AG09319 (cell line): Measurements from ENCODE around the gene SLK.

Experiments used
- DNase-seq: peaks from one replicate; pipeline ENCODE4 v3.0.0-alpha.2; 2010; ENCODE audit warnings: low read depth; ENCODE audit errors: extremely low read depth
- TF ChIP-seq, protein P1 (sequence below): IDR thresholded peaks from 2 replicates; pipeline ENCODE4 v1.5.1; 2011; ENCODE audit warnings: low read depth, mild to moderate bottlenecking, inconsistent platforms, low read length, moderate library complexity

SLK gene

DNA sequence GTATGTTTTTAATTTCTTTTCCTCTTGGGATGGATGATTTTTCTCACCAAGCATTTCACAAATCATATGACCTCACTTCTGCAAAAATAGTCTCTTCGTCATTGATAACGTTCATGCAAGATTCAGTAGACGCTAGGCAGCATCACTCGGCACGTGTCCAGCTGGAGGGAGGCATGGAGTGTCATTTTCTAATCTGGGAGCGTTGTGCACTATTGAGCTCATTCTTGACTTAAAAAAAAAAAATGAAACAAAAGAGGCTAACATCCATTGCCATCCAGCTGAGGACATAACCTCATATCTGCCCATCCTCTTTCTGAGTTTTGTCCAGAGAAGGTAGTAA lies 62.6 kb downstream of the SLK start:
- TF ChIP-seq, protein P1, sequence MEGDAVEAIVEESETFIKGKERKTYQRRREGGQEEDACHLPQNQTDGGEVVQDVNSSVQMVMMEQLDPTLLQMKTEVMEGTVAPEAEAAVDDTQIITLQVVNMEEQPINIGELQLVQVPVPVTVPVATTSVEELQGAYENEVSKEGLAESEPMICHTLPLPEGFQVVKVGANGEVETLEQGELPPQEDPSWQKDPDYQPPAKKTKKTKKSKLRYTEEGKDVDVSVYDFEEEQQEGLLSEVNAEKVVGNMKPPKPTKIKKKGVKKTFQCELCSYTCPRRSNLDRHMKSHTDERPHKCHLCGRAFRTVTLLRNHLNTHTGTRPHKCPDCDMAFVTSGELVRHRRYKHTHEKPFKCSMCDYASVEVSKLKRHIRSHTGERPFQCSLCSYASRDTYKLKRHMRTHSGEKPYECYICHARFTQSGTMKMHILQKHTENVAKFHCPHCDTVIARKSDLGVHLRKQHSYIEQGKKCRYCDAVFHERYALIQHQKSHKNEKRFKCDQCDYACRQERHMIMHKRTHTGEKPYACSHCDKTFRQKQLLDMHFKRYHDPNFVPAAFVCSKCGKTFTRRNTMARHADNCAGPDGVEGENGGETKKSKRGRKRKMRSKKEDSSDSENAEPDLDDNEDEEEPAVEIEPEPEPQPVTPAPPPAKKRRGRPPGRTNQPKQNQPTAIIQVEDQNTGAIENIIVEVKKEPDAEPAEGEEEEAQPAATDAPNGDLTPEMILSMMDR, result no peak
- DNase-seq, result no peak

DNA sequence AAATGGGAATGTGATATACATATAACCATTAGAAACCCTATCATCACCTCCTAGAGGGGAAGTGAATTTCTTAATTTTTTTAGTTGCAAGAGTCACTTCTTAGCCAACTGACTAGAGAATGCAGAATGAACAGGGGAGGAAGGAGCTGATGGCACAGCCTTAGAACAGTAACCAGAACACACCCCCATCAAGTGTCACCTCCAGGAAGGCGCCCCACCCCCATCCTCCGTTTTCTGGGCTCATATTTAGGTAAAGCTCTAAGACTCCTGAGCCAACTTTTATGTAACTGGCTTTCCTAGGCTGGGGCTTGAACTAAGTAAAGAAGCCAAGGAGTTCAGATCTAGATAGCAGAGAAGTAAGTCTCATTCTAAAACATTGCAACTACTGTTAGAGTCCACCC lies 64.7 kb downstream of the SLK start:
- TF ChIP-seq, protein P1, result no peak
- DNase-seq, result no peak

DNA sequence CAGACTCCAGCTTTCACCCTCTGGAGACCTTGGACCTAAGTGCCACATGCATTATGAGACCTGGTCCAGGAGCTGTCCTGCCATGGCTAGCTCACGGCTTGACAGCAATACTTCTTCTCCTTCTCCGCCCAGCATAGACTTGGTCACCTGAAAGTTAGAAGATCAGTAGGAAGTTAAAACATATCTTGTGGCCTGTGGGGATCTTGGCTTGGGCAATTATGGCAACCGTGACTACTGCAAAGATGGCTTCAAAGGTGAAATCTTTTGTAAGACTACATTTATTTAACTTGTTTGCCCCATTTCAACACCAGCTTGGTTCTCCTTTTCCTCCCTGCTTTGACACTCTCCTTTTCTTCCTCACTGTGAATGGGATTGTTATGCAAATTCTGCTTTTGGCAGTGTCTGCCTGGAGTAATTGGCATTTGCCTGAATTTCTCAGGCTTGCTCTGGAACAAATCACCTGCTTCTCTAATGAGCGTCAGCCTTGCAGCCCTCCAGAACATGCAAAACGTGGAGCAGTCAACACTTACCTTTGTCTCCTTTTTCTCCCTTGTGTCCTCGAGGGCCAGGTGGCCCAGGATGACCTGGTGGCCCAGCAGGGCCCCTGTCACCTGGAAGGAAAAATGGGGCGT lies 65.3 kb downstream of the SLK start:
- TF ChIP-seq, protein P1, result no peak
- DNase-seq, result no peak

DNA sequence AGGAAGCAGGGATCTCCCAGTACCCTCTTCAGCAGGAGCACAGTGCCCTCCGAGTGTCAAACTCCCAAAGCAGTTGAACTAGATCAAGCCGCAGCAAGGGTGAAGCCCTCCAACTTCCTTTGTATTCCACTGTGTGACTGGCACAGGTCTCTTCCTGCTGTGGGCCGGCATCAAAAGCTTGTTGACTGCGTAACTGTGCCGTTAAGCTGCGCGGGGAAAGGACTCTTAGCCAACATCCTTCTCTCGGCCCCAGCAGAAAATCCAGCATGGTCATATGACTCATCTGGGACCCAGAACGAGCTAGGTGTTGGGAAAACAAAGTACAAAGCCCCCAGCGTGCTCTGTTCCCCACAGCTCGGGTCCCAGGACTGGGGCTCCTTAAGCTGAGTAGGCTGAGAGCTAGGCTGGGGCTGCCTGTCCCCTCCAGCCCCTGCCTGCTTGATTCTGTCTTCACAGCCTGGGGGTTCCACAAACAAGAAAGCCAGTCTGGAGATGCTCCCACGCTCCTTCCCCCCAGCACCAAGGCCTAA lies 66.5 kb downstream of the SLK start:
- TF ChIP-seq, protein P1, result no peak
- no peak for DNase-seq

DNA sequence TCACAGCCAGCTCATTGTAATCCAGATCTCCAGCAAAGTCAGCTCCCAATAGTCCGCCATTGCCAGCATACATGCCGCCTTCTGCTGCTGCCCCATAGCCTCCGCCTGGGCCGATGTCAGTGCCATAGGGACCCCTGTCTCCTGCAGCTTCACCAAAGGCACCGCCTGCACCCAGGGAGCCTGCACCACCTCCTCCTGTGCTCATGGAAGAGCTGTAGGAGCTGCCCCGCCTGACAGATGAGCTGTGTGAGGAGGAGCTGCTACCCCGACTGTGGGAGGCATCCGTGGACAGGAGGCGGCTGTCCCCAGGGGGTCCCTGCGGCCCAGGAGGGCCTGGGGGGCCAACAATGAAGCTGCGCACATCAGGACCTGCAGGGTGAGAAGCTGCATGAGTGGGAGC lies 67.0 kb downstream of the SLK start:
- TF ChIP-seq, protein P1, result no peak
- no peak for DNase-seq

DNA sequence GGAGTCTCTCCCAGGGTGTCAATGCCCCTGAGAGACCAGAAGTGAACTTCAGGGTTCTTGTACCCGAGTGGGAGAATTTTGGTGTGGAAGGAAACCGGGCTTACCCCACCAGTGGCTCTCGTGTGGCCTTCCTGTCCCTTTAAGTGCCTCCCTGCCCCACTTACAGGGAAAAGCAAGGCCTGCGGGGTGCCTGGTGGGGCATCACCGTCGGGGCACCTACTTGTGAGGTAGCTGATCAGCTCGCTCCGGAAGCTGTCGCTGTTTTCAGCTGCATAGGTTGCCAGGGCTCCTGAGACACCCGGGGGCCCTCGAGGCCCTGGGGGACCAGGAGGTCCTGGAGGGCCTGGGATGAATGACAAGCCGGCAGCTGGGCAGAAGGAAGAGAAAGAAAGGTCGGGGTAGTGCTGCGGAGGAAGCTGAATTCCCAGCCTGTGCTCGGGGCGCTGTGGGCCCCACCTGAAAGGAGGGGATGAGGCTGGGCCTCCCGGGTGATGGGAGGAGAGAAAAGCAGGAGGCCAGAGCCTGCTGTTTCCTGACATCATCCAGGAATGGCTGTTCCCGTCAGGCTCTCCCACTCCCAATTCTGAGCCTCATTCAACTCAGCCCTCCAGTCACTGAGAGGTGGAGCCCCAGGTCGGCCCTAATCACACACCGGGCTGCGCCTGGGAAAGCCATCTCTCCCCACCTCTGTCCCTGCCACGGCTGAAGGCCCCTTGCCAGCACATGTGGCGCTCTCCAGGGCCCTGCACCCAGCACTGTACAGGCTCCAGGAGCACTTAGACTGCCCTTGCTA lies 67.7 kb downstream of the SLK start:
- TF ChIP-seq, protein P1, result no peak
- no peak for DNase-seq
